ENCODE measurements around the gene GNS.
A peak's percentile ranks its signal among the peaks of the same experiment; 100 is the strongest.
"Not testable (repeated sequence)": the region's sequence is repeated elsewhere in the genome, so short reads cannot be mapped to it uniquely, and the experiment has no call there.

GNS gene

DNA sequence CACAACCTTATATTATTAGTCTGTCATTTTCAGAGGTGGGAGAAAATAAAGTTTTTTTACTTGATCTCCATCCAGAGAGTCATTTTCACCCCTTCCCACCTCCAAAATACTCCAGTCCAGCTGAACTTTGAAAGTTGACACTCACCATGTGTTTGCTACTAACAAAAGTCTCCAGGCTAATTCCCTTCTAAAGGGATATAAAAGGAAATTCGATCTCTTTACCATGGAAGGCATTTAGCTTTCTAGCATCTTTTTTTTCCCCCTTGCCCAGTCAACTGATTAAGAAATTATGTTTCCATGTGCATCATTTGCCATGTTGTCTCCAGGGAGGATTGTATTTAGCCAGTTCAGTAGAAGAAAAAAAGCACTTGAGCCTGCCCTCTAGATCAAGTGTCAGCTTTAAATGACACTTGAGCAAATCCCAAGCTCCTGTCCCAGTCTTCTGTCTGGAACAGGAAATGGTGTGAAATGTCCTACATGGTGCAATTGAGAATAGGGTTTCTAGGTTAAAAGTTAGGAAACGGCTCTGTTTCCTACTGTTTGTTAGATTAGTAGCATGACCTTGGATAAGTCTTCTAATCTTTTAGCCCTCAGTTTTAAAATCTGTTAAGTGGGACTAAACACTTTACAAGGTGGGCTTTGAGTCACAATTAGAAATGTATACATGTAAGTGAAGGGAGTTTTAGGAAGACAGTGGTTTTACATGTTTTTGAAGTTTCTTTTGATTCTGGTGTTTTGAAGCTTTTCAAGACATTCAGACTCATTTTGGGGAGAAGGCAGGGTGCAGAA is 67.2 kb downstream of the GNS start:
- H3K36me3 ChIP-seq (ENCODE audit: control insufficient read depth in 2 of 2, insufficient read depth in 2 of 2, low read length in 2 of 2), result peaks cover 19 to 25% of the 10 kb centered on the region in 2 donors
- H3K9ac ChIP-seq (ENCODE audit: low read depth in 1 of 2, low read length in 2 of 2), result no peak overlapping the region
- H3K4me1 ChIP-seq (ENCODE audit: control insufficient read depth in 2 of 2, insufficient read depth in 2 of 2, low read length in 2 of 2), result peaks cover 0 to 4% of the 10 kb centered on the region in 2 donors
- H3K27me3 ChIP-seq (ENCODE audit: control insufficient read depth in 2 of 2, insufficient read depth in 2 of 2, low read length in 2 of 2), result no peaks in the 10 kb centered on the region
- no peak overlapping the region for H3K27ac ChIP-seq (ENCODE audit: low read depth in 2 of 2, low read length in 2 of 2)
- H3K4me3 ChIP-seq (ENCODE audit: low read length in 2 of 2), result no peak overlapping the region
- H3K9me3 ChIP-seq (ENCODE audit: control insufficient read depth in 2 of 2, low read length in 2 of 2), result no peaks in the 10 kb centered on the region

DNA sequence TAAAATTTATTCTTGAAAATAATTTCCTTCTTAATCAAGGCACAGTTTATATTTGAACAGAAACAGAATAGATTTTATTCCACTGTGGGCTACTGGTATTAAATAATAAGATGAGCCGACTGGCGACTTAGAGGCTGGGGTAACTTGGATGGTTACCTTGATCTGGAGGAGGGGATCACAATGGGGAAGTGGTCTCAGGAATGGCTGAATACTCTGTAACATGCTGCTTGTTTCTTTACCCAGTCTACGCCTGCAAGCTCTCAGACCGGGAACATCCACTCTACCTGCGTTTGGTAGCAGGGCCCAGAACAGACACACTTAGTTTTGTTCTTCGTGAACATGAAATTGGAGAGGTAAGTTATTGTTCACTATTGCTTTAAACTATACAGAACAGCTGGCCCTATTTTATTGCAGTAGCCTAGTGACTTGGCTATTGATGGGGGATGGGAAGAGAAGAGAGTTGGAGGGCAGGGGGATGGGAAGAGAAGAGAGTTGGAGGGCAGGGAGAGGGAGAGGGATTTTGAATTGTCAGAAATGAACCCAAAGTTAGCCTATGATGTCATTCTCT is 67.9 kb downstream of the GNS start:
- peaks cover 19 to 24% of the 10 kb centered on the region in 2 donors for H3K36me3 ChIP-seq (ENCODE audit: control insufficient read depth in 2 of 2, insufficient read depth in 2 of 2, low read length in 2 of 2)
- no peaks in the 10 kb centered on the region for H3K27me3 ChIP-seq (ENCODE audit: control insufficient read depth in 2 of 2, insufficient read depth in 2 of 2, low read length in 2 of 2)
- H3K4me1 ChIP-seq (ENCODE audit: control insufficient read depth in 2 of 2, insufficient read depth in 2 of 2, low read length in 2 of 2), result peaks cover 0 to 3% of the 10 kb centered on the region in 2 donors
- H3K27ac ChIP-seq (ENCODE audit: low read depth in 2 of 2, low read length in 2 of 2), result no peak overlapping the region
- no peaks in the 10 kb centered on the region for H3K9me3 ChIP-seq (ENCODE audit: control insufficient read depth in 2 of 2, low read length in 2 of 2)
- H3K4me3 ChIP-seq (ENCODE audit: low read length in 2 of 2), result no peak overlapping the region
- H3K9ac ChIP-seq (ENCODE audit: low read depth in 1 of 2, low read length in 2 of 2), result no peak overlapping the region

GRCh38 chr12:64690236-64690635 is 69.0 kb downstream of the GNS start:
- not testable (repeated sequence) for H3K9me3 ChIP-seq (ENCODE audit: control insufficient read depth in 2 of 2, low read length in 2 of 2); H3K4me1 ChIP-seq (ENCODE audit: control insufficient read depth in 2 of 2, insufficient read depth in 2 of 2, low read length in 2 of 2); H3K27me3 ChIP-seq (ENCODE audit: control insufficient read depth in 2 of 2, insufficient read depth in 2 of 2, low read length in 2 of 2); H3K9ac ChIP-seq (ENCODE audit: low read depth in 1 of 2, low read length in 2 of 2); H3K4me3 ChIP-seq (ENCODE audit: low read length in 2 of 2); H3K27ac ChIP-seq (ENCODE audit: low read depth in 2 of 2, low read length in 2 of 2)
- H3K36me3 ChIP-seq (ENCODE audit: control insufficient read depth in 2 of 2, insufficient read depth in 2 of 2, low read length in 2 of 2), result peaks cover 24 to 25% of the 10 kb centered on the region in 2 donors

DNA sequence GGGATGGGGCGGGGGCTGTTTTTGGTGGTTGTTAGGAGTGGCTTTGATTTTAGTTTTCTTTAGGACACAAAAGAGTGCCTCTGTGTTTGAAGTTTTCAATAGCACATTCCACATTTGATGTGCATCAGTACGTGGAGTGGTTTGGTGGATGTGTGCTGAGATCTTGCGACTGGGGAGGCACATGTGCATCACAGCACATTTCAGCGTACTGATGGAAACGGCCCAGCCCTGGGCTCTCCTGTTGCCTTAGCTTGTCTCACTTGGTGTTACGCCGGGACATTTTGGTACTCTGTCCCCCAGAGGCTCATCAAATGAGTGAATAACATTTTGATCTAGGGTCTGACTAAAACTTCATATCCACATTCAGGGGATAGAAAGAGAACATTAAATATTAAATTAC is 70.5 kb downstream of the GNS start:
- no peak overlapping the region for H3K27ac ChIP-seq (ENCODE audit: low read depth in 2 of 2, low read length in 2 of 2)
- H3K4me1 ChIP-seq (ENCODE audit: control insufficient read depth in 2 of 2, insufficient read depth in 2 of 2, low read length in 2 of 2), result peaks cover 0 to 2% of the 10 kb centered on the region in 2 donors
- H3K36me3 ChIP-seq (ENCODE audit: control insufficient read depth in 2 of 2, insufficient read depth in 2 of 2, low read length in 2 of 2), result peaks cover 17% of the 10 kb centered on the region in 2 donors
- no peak overlapping the region for H3K4me3 ChIP-seq (ENCODE audit: low read length in 2 of 2)
- no peak overlapping the region for H3K9ac ChIP-seq (ENCODE audit: low read depth in 1 of 2, low read length in 2 of 2)
- no peaks in the 10 kb centered on the region for H3K27me3 ChIP-seq (ENCODE audit: control insufficient read depth in 2 of 2, insufficient read depth in 2 of 2, low read length in 2 of 2)
- no peaks in the 10 kb centered on the region for H3K9me3 ChIP-seq (ENCODE audit: control insufficient read depth in 2 of 2, low read length in 2 of 2)

- Histone ChIP-seq H3K9me3 (ENCODE audit: control insufficient read depth in 2 of 2, low read length in 2 of 2) (no peaks in the 10 kb centered on the region), H3K4me3 (ENCODE audit: low read length in 2 of 2) (no peak overlapping the region), H3K9ac (ENCODE audit: low read depth in 1 of 2, low read length in 2 of 2) (no peak overlapping the region), H3K27me3 (ENCODE audit: control insufficient read depth in 2 of 2, insufficient read depth in 2 of 2, low read length in 2 of 2) (no peaks in the 10 kb centered on the region), H3K4me1 (ENCODE audit: control insufficient read depth in 2 of 2, insufficient read depth in 2 of 2, low read length in 2 of 2) (peaks cover 2 to 3% of the 10 kb centered on the region in 2 donors), H3K36me3 (ENCODE audit: control insufficient read depth in 2 of 2, insufficient read depth in 2 of 2, low read length in 2 of 2) (peaks cover 17% of the 10 kb centered on the region in 2 donors), H3K27ac (ENCODE audit: low read depth in 2 of 2, low read length in 2 of 2) (peak overlapping the region in 1 of 2 donors; percentile 21)
Measured at GRCh38 chr12:64688219-64688618, 71.0 kb downstream of the GNS start.

GRCh38 chr12:64687816-64688215 is 71.4 kb downstream of the GNS start:
- H3K36me3 ChIP-seq (ENCODE audit: control insufficient read depth in 2 of 2, insufficient read depth in 2 of 2, low read length in 2 of 2), result peaks cover 17% of the 10 kb centered on the region in 2 donors
- no peaks in the 10 kb centered on the region for H3K9me3 ChIP-seq (ENCODE audit: control insufficient read depth in 2 of 2, low read length in 2 of 2)
- H3K4me1 ChIP-seq (ENCODE audit: control insufficient read depth in 2 of 2, insufficient read depth in 2 of 2, low read length in 2 of 2), result peaks cover 6% of the 10 kb centered on the region in 2 donors
- peak overlapping the region; percentile 21 to 50 for H3K27ac ChIP-seq (ENCODE audit: low read depth in 2 of 2, low read length in 2 of 2)
- H3K9ac ChIP-seq (ENCODE audit: low read depth in 1 of 2, low read length in 2 of 2), result peak overlapping the region in 1 of 2 donors; percentile 5
- no peaks in the 10 kb centered on the region for H3K27me3 ChIP-seq (ENCODE audit: control insufficient read depth in 2 of 2, insufficient read depth in 2 of 2, low read length in 2 of 2)
- no peak overlapping the region for H3K4me3 ChIP-seq (ENCODE audit: low read length in 2 of 2)

GRCh38 chr12:64685605-64686004 is 73.6 kb downstream of the GNS start:
- H3K36me3 ChIP-seq (ENCODE audit: control insufficient read depth in 2 of 2, insufficient read depth in 2 of 2, low read length in 2 of 2), result peaks cover 15 to 17% of the 10 kb centered on the region in 2 donors
- peak overlapping the region in 1 of 2 donors; percentile 6 for H3K27ac ChIP-seq (ENCODE audit: low read depth in 2 of 2, low read length in 2 of 2)
- H3K9me3 ChIP-seq (ENCODE audit: control insufficient read depth in 2 of 2, low read length in 2 of 2), result no peaks in the 10 kb centered on the region
- no peak overlapping the region for H3K4me3 ChIP-seq (ENCODE audit: low read length in 2 of 2)
- no peak overlapping the region for H3K9ac ChIP-seq (ENCODE audit: low read depth in 1 of 2, low read length in 2 of 2)
- peaks cover 13 to 16% of the 10 kb centered on the region in 2 donors for H3K4me1 ChIP-seq (ENCODE audit: control insufficient read depth in 2 of 2, insufficient read depth in 2 of 2, low read length in 2 of 2)
- H3K27me3 ChIP-seq (ENCODE audit: control insufficient read depth in 2 of 2, insufficient read depth in 2 of 2, low read length in 2 of 2), result no peaks in the 10 kb centered on the region

GRCh38 chr12:64685050-64685449 is 74.2 kb downstream of the GNS start:
- Histone ChIP-seq H3K4me1 (ENCODE audit: control insufficient read depth in 2 of 2, insufficient read depth in 2 of 2, low read length in 2 of 2) (peaks cover 17 to 18% of the 10 kb centered on the region in 2 donors), H3K9ac (ENCODE audit: low read depth in 1 of 2, low read length in 2 of 2) (no peak overlapping the region), H3K36me3 (ENCODE audit: control insufficient read depth in 2 of 2, insufficient read depth in 2 of 2, low read length in 2 of 2) (peaks cover 15 to 17% of the 10 kb centered on the region in 2 donors), H3K4me3 (ENCODE audit: low read length in 2 of 2) (no peak overlapping the region), H3K27ac (ENCODE audit: low read depth in 2 of 2, low read length in 2 of 2) (no peak overlapping the region), H3K9me3 (ENCODE audit: control insufficient read depth in 2 of 2, low read length in 2 of 2) (no peaks in the 10 kb centered on the region), H3K27me3 (ENCODE audit: control insufficient read depth in 2 of 2, insufficient read depth in 2 of 2, low read length in 2 of 2) (no peaks in the 10 kb centered on the region)

DNA sequence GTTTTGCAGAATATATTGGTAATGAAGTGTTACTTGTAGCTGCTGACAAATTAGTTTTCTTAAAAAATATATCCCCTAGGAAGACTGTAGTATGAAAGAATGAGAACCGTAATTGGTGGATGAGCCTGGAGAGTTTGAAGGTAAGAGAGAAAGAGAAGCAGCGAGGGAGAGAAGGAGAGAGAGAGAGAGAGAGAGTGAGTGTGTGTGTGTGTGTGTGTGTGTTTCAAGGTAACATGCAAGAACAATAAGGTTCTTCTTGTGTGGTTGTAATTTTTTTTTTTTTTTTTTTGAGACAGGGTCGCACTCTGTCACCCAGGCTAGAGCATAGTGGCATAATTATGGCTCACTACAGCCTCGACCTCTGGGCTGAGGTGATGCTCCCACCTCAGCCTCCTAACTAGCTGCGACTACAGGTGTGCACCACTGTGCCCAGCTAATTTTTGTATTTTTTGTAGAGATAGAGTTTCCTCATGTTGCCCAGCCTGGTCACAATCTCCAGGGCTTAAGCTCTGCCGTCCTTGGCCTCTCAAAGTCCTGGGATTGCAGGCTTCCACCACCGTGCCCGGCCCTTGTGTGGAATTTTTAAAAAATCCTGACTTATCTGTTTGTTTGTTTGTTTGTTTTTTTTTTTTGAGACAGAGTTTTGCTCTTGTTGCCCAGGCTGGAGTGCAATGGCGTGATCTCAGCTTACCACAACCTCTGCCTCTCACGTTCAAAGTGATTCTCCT is 75.2 kb downstream of the GNS start:
- Histone ChIP-seq H3K27me3 (ENCODE audit: control insufficient read depth in 2 of 2, insufficient read depth in 2 of 2, low read length in 2 of 2) (no peaks in the 10 kb centered on the region), H3K27ac (ENCODE audit: low read depth in 2 of 2, low read length in 2 of 2) (peak overlapping the region in 1 of 2 donors; percentile 10), H3K9ac (ENCODE audit: low read depth in 1 of 2, low read length in 2 of 2) (no peak overlapping the region), H3K9me3 (ENCODE audit: control insufficient read depth in 2 of 2, low read length in 2 of 2) (no peaks in the 10 kb centered on the region), H3K4me3 (ENCODE audit: low read length in 2 of 2) (no peak overlapping the region), H3K36me3 (ENCODE audit: control insufficient read depth in 2 of 2, insufficient read depth in 2 of 2, low read length in 2 of 2) (peaks cover 15 to 17% of the 10 kb centered on the region in 2 donors), H3K4me1 (ENCODE audit: control insufficient read depth in 2 of 2, insufficient read depth in 2 of 2, low read length in 2 of 2) (peaks cover 23 to 28% of the 10 kb centered on the region in 2 donors)

Measured in mucosa of rectum (tissue), 2 donors.